Liver (tissue), 9 donors: ENCODE data around the gene NSUN3. TPM values are rescaled to one million over a fixed set of nuclear protein-coding genes. Genes with fewer than 3 reads are reported as not detected.
A peak's percentile ranks its signal among the peaks of the same experiment; 100 is the strongest.
"Not testable (repeated sequence)": the region's sequence is repeated elsewhere in the genome, so short reads cannot be mapped to it uniquely, and the experiment has no call there.

Experiments used
- DNase-seq: peaks from one replicate; pipeline ENCODE4 v3.0.0-alpha.2; 2017; ENCODE audit warnings: low spot score
- H3K27ac ChIP-seq, 2 donors: one replicate each; pipeline ENCODE4 v1.7.0; 2013; ENCODE audit warnings: inconsistent platforms in 2 of 2, low read length in 2 of 2, control low read depth in 1 of 2, low read depth in 1 of 2, mild to moderate bottlenecking in 1 of 2
- H3K27me3 ChIP-seq, 4 donors: one replicate each; pipeline versions ENCODE4 v1.6.1 to v1.7.0; 2013; ENCODE audit warnings: low read length in 3 of 4, inconsistent platforms in 1 of 4, mild to moderate bottlenecking in 1 of 4, moderate library complexity in 1 of 4; ENCODE audit not compliant: control insufficient read depth in 4 of 4, insufficient read depth in 4 of 4
- H3K36me3 ChIP-seq, 4 donors: one replicate each; pipeline versions ENCODE4 v1.6.1 to v1.7.0; 2013; ENCODE audit warnings: low read length in 3 of 4, mild to moderate bottlenecking in 3 of 4, low read depth in 1 of 4, moderate library complexity in 1 of 4; ENCODE audit not compliant: control insufficient read depth in 4 of 4, insufficient read depth in 3 of 4
- H3K4me1 ChIP-seq, 4 donors: one replicate each; pipeline versions ENCODE4 v1.6.1 to v1.7.0; 2013; ENCODE audit warnings: low read length in 3 of 4, mild to moderate bottlenecking in 3 of 4, moderate library complexity in 1 of 4; ENCODE audit not compliant: control insufficient read depth in 4 of 4, insufficient read depth in 4 of 4
- H3K4me3 ChIP-seq, 3 donors: one replicate each; pipeline versions ENCODE4 v1.6.1 to v1.7.0; 2013; ENCODE audit warnings: low read length in 3 of 3, control low read depth in 1 of 3, low read depth in 1 of 3, mild to moderate bottlenecking in 1 of 3
- H3K9ac ChIP-seq, 2 donors: one replicate each; pipeline ENCODE4 v1.7.0; 2013; ENCODE audit warnings: low read length in 2 of 2, mild to moderate bottlenecking in 2 of 2, moderate library complexity in 2 of 2, control low read depth in 1 of 2, low read depth in 1 of 2
- H3K9me3 ChIP-seq, 4 donors: one replicate each; pipeline versions ENCODE4 v1.6.1 to v1.7.0; 2013; ENCODE audit warnings: low read length in 3 of 4; ENCODE audit not compliant: control insufficient read depth in 4 of 4
- EGR1 ChIP-seq, 2 donors: IDR thresholded peaks; 2 replicates each; pipeline ENCODE4 v1.6.1; 2016 to 2018; ENCODE audit warnings: antibody characterized with exemption in 2 of 2, low read depth in 2 of 2
- FOXA1 ChIP-seq: IDR thresholded peaks from 2 replicates; pipeline ENCODE4 v1.6.1; 2016; ENCODE audit warnings: antibody characterized with exemption
- HNF4A ChIP-seq, 2 donors: conservative IDR thresholded peaks; 2 replicates each; pipeline ENCODE4 v1.6.1; 2016; ENCODE audit warnings: antibody characterized with exemption in 2 of 2, mild to moderate bottlenecking in 2 of 2
- JUND ChIP-seq, 2 donors: IDR thresholded peaks; 2 replicates each; pipeline ENCODE4 v1.6.1; 2016; ENCODE audit warnings: antibody characterized with exemption in 2 of 2
- NR2F2 ChIP-seq: IDR thresholded peaks from 2 replicates; pipeline ENCODE4 v1.6.1; 2016; ENCODE audit warnings: antibody characterized with exemption
- RAD21 ChIP-seq, 2 donors: IDR thresholded peaks; 2 replicates each; pipeline ENCODE4 v1.6.1; 2016; ENCODE audit warnings: antibody characterized with exemption in 2 of 2, mild to moderate bottlenecking in 2 of 2
- RXRA ChIP-seq, 2 donors: IDR thresholded peaks; 2 replicates each; pipeline ENCODE4 v1.6.1; 2017 to 2018; ENCODE audit warnings: antibody characterized with exemption in 2 of 2, mild to moderate bottlenecking in 1 of 2
- SP1 ChIP-seq: IDR thresholded peaks from 2 replicates; pipeline ENCODE4 v1.6.1; 2018; ENCODE audit warnings: antibody characterized with exemption, mild to moderate bottlenecking
- TAF1 ChIP-seq: conservative IDR thresholded peaks from 2 replicates; pipeline ENCODE4 v1.6.1; 2016; ENCODE audit warnings: antibody characterized with exemption, mild to moderate bottlenecking
- YY1 ChIP-seq: IDR thresholded peaks from 2 replicates; pipeline ENCODE4 v1.6.1; 2016; ENCODE audit warnings: antibody characterized with exemption, mild to moderate bottlenecking
- WGBS: extraction: QIAGEN DNeasy Blood & Tissue Kit; methylation state at CpG from one replicate; pipeline ENCODE4 v1.1.7; 2013; 5-methylcytosine and 5-hydroxymethylcytosine counted together
- polyA plus RNA-seq, 2 donors: library from polyadenylated mRNA; stranded (reverse) in 1 of 2; unstranded in 1 of 2; fragments of 200-250 nt in 1 of 2; fragments of >200 nt in 1 of 2; fragmentation: Nextera tagmentation in 1 of 2; extraction: Ambion mirVana in 1 of 2; gene quantifications; one replicate each; pipeline versions ENCODE4 v1.2.1 to v1.2.3, GENCODE V29; 2013 to 2015
- total RNA-seq, 2 donors: library from RNA; depleted of rRNA; stranded (reverse); fragments of >200 nt; gene quantifications; one replicate each; pipeline ENCODE4 v1.2.3, GENCODE V29; 2014
- TF ChIP-seq, protein P1 (sequence below): IDR thresholded peaks from 2 replicates; pipeline ENCODE4 v1.6.1; 2016; ENCODE audit warnings: antibody characterized with exemption
- TF ChIP-seq, protein P2 (sequence below): fragments of 150-350 bp; IDR thresholded peaks from 2 replicates; pipeline ENCODE4 v1.5.1; 2017; ENCODE audit warnings: improper control_type of control experiment, low read depth, low read length; ENCODE audit not compliant: missing input control
- TF ChIP-seq, protein P3 (sequence below): IDR thresholded peaks from 2 replicates; pipeline ENCODE4 v1.6.1; 2016; ENCODE audit warnings: antibody characterized with exemption
- TF ChIP-seq, protein P4 (sequence below): IDR thresholded peaks from 2 replicates; pipeline ENCODE4 v1.6.1; 2016; ENCODE audit warnings: antibody characterized with exemption, mild to moderate bottlenecking
- TF ChIP-seq, protein P5 (sequence below): IDR thresholded peaks from 2 replicates; pipeline ENCODE4 v1.6.1; 2016; ENCODE audit warnings: antibody characterized with exemption
- donor health status: healthy.
- donor health status: healthy.
- donor health status: healthy.
- donor health status: healthy.
- donor health status: healthy.

Gene NSUN3
- total and polyA plus RNA-seq, 4 donors = 3.8 to 14.6 (median 8.1) TPM

DNA sequence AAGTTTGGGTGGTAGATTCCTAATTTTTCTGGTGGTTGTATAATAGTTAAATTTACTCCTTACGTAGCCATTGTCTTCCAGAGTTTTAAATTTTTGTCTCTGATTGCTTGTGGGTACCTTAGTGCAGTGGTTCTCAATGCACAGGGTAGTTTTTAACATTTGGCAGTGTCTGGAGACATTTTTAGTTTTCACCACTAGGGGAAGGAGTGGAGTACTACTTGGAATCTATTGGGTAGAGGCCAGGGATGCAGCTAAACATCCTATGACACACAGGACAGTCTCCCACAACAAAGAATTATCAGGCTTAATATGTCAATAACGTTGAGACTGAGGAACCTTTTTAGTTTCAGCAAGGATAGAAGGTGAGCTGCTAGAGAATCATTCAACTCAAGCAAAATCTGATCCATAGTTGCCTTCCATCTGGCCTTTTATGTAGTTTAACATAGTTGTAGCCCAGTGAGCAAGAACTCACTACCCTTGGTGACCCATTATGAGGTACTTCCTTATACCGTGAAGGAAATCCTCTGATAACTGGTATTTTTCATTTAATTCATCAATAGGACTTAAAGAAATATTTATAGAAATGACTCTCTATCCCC is 25.9 kb upstream of the NSUN3 start:
- Histone ChIP-seq H3K9ac (no peak overlapping the region), H3K9me3 (no peaks in the 10 kb centered on the region), H3K27ac (no peak overlapping the region), H3K27me3 (no peaks in the 10 kb centered on the region), H3K36me3 (no peaks in the 10 kb centered on the region), H3K4me3 (no peak overlapping the region), H3K4me1 (no peaks in the 10 kb centered on the region)
- TF ChIP-seq SP1 = no peak
- TF ChIP-seq, protein P1, sequence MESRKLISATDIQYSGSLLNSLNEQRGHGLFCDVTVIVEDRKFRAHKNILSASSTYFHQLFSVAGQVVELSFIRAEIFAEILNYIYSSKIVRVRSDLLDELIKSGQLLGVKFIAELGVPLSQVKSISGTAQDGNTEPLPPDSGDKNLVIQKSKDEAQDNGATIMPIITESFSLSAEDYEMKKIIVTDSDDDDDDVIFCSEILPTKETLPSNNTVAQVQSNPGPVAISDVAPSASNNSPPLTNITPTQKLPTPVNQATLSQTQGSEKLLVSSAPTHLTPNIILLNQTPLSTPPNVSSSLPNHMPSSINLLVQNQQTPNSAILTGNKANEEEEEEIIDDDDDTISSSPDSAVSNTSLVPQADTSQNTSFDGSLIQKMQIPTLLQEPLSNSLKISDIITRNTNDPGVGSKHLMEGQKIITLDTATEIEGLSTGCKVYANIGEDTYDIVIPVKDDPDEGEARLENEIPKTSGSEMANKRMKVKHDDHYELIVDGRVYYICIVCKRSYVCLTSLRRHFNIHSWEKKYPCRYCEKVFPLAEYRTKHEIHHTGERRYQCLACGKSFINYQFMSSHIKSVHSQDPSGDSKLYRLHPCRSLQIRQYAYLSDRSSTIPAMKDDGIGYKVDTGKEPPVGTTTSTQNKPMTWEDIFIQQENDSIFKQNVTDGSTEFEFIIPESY = no peak
- TF ChIP-seq, protein P2, sequence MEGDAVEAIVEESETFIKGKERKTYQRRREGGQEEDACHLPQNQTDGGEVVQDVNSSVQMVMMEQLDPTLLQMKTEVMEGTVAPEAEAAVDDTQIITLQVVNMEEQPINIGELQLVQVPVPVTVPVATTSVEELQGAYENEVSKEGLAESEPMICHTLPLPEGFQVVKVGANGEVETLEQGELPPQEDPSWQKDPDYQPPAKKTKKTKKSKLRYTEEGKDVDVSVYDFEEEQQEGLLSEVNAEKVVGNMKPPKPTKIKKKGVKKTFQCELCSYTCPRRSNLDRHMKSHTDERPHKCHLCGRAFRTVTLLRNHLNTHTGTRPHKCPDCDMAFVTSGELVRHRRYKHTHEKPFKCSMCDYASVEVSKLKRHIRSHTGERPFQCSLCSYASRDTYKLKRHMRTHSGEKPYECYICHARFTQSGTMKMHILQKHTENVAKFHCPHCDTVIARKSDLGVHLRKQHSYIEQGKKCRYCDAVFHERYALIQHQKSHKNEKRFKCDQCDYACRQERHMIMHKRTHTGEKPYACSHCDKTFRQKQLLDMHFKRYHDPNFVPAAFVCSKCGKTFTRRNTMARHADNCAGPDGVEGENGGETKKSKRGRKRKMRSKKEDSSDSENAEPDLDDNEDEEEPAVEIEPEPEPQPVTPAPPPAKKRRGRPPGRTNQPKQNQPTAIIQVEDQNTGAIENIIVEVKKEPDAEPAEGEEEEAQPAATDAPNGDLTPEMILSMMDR = peak; percentile 45
- TF ChIP-seq JUND (IDR thresholded peaks at IDR 0.05) = no peak
- no peak for TF ChIP-seq FOXA1
- TF ChIP-seq RXRA (IDR thresholded peaks at IDR 0.05) = no peak
- peak; percentile 21 to 63 for TF ChIP-seq RAD21 (IDR thresholded peaks at IDR 0.05)
- no peak for DNase-seq
- WGBS = 79% methylated on average over 3 of the region's 3 CpGs

DNA sequence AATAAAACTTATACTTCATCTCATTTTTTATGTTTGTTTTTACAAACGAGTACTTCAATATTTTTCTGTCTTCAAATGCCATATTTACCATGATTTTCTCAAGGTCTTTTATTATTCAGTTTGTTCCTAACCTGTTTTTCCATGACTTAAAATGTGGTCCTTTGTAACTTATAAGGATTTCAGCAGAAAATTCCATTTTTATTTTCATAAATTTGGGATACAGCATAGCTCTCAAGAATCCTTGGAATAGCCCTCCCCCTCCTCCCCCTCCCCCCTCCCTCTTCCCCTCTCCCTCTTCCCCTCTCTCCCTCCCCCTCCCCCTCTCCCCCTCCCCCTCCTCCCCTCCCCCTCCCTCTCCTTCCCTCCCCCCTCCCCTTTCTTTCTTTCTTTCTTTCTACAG is 19.6 kb upstream of the NSUN3 start:
- Histone ChIP-seq H3K4me3 (no peak overlapping the region), H3K36me3 (peaks cover 0 to 6% (median 0%) of the 10 kb centered on the region in 4 donors), H3K4me1 (no peaks in the 10 kb centered on the region), H3K27ac (no peak overlapping the region), H3K9ac (no peak overlapping the region), H3K9me3 (peaks cover 0 to 5% (median 0%) of the 10 kb centered on the region in 4 donors), H3K27me3 (no peaks in the 10 kb centered on the region)
- WGBS = 90% methylated on average over 1 of the region's 1 CpG
- TF ChIP-seq, protein P3, sequence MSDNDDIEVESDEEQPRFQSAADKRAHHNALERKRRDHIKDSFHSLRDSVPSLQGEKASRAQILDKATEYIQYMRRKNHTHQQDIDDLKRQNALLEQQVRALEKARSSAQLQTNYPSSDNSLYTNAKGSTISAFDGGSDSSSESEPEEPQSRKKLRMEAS = no peak
- TF ChIP-seq, protein P4, sequence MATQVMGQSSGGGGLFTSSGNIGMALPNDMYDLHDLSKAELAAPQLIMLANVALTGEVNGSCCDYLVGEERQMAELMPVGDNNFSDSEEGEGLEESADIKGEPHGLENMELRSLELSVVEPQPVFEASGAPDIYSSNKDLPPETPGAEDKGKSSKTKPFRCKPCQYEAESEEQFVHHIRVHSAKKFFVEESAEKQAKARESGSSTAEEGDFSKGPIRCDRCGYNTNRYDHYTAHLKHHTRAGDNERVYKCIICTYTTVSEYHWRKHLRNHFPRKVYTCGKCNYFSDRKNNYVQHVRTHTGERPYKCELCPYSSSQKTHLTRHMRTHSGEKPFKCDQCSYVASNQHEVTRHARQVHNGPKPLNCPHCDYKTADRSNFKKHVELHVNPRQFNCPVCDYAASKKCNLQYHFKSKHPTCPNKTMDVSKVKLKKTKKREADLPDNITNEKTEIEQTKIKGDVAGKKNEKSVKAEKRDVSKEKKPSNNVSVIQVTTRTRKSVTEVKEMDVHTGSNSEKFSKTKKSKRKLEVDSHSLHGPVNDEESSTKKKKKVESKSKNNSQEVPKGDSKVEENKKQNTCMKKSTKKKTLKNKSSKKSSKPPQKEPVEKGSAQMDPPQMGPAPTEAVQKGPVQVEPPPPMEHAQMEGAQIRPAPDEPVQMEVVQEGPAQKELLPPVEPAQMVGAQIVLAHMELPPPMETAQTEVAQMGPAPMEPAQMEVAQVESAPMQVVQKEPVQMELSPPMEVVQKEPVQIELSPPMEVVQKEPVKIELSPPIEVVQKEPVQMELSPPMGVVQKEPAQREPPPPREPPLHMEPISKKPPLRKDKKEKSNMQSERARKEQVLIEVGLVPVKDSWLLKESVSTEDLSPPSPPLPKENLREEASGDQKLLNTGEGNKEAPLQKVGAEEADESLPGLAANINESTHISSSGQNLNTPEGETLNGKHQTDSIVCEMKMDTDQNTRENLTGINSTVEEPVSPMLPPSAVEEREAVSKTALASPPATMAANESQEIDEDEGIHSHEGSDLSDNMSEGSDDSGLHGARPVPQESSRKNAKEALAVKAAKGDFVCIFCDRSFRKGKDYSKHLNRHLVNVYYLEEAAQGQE = no peak
- TF ChIP-seq NR2F2 (no peak), YY1 (no peak), HNF4A (conservative IDR thresholded peaks at IDR 0.05) (no peak), RXRA (IDR thresholded peaks at IDR 0.05) (no peak), EGR1 (IDR thresholded peaks at IDR 0.05; ENCODE audit: low read depth in 2 of 2) (no peak), TAF1 (no peak), JUND (IDR thresholded peaks at IDR 0.05) (no peak)
- TF ChIP-seq, protein P5, sequence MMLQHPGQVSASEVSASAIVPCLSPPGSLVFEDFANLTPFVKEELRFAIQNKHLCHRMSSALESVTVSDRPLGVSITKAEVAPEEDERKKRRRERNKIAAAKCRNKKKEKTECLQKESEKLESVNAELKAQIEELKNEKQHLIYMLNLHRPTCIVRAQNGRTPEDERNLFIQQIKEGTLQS = no peak
- TF ChIP-seq, protein P2 = no peak
- no peak for DNase-seq

DNA sequence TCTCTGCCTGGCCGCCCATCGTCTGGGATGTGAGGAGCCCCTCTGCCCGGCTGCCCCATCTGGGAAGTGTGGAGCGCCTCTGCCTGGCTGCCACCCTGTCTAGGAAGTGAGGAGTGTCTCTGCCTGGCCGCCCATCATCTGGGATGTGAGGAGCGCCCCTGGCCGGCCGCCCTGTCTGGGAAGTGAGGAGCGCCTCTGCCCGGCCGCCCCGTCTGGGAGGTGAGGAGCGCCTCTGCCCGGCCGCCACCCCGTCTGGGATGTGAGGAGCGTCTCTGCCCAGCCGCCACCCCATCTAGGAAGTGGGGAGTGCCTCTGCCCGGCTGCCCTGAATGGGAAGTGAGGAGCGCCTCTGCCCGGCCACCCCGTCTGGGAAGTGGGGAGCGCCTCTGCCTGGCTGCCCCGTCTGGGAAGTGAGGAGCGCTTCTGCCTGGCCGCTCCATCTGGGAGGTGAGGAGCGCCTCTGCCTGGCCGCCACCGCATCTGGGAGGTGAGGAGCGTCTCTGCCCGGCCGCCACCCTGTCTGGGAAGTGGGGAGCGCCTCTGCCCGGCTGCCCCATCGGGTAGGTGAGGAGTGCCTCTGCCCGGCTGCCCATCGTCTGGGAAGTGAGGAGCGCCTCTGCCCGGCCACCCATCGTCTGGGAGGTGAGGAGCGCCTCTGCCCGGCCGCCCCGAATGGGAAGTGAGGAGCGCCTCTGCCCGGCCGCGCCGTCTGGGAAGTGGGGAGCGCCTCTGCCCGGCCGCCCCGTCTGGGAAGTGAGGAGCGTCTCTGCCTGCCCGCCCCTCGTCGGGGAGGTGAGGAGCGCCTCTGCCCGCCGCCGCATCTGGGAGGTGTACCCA is 18.5 kb upstream of the NSUN3 start:
- not testable (repeated sequence) for H3K4me1 ChIP-seq, H3K9me3 ChIP-seq, H3K4me3 ChIP-seq, H3K27me3 ChIP-seq, DNase-seq, H3K9ac ChIP-seq, H3K27ac ChIP-seq, H3K36me3 ChIP-seq
- 98% methylated on average over 61 of the region's 61 CpGs for WGBS
